ENCODE results near the gene EEPD1.

EEPD1 gene

GRCh38 chr7:36281945-36282717 is 129.1 kb downstream of the EEPD1 start:
- H3K4me3 ChIP-seq (ENCODE audit: low read depth, low read length), result no peak overlapping the region
- no peak for TF ChIP-seq CTCF (IDR thresholded peaks at IDR 0.05; ENCODE audit: low read depth, low read length, missing control alignments)
- no peak for DNase-seq (ENCODE audit: low read depth)
- in situ Hi-C loops (cut with HindIII; ENCODE audit: low sequenced_read_pairs), result no loop called here

- in situ Hi-C loops (cut with HindIII; ENCODE audit: low sequenced_read_pairs), result no loop called here
- no peak overlapping the region for H3K4me3 ChIP-seq (ENCODE audit: low read depth, low read length)
- TF ChIP-seq CTCF (IDR thresholded peaks at IDR 0.05; ENCODE audit: low read depth, low read length, missing control alignments), result no peak
- DNase-seq (ENCODE audit: low read depth), result no peak
Measured at GRCh38 chr7:36283181-36283580, 130.1 kb downstream of the EEPD1 start.

GRCh38 chr7:36283711-36284130 is 130.7 kb downstream of the EEPD1 start:
- no peak overlapping the region for H3K4me3 ChIP-seq (ENCODE audit: low read depth, low read length)
- DNase-seq (ENCODE audit: low read depth), result no peak
- in situ Hi-C loops (cut with HindIII; ENCODE audit: low sequenced_read_pairs), result no loop called here
- no peak for TF ChIP-seq CTCF (IDR thresholded peaks at IDR 0.05; ENCODE audit: low read depth, low read length, missing control alignments)

GRCh38 chr7:36284456-36285090 is 131.5 kb downstream of the EEPD1 start:
- TF ChIP-seq CTCF (IDR thresholded peaks at IDR 0.05; ENCODE audit: low read depth, low read length, missing control alignments), result no peak
- in situ Hi-C loops (cut with HindIII; ENCODE audit: low sequenced_read_pairs), result no loop called here
- H3K4me3 ChIP-seq (ENCODE audit: low read depth, low read length), result no peak overlapping the region
- DNase-seq (ENCODE audit: low read depth), result no peak

- no peak for DNase-seq (ENCODE audit: low read depth)
- in situ Hi-C loops (cut with HindIII; ENCODE audit: low sequenced_read_pairs), result no loop called here
- no peak for TF ChIP-seq CTCF (IDR thresholded peaks at IDR 0.05; ENCODE audit: low read depth, low read length, missing control alignments)
- no peak overlapping the region for H3K4me3 ChIP-seq (ENCODE audit: low read depth, low read length)
Measured at GRCh38 chr7:36285276-36285675, 132.2 kb downstream of the EEPD1 start.

- DNase-seq (ENCODE audit: low read depth), result no peak
- no peak overlapping the region for H3K4me3 ChIP-seq (ENCODE audit: low read depth, low read length)
- TF ChIP-seq CTCF (IDR thresholded peaks at IDR 0.05; ENCODE audit: low read depth, low read length, missing control alignments), result no peak
- in situ Hi-C loops (cut with HindIII; ENCODE audit: low sequenced_read_pairs), result no loop called here
Measured at GRCh38 chr7:36286226-36286625, 133.2 kb downstream of the EEPD1 start.
